ENCODE results near the gene KRT80.

DNA sequence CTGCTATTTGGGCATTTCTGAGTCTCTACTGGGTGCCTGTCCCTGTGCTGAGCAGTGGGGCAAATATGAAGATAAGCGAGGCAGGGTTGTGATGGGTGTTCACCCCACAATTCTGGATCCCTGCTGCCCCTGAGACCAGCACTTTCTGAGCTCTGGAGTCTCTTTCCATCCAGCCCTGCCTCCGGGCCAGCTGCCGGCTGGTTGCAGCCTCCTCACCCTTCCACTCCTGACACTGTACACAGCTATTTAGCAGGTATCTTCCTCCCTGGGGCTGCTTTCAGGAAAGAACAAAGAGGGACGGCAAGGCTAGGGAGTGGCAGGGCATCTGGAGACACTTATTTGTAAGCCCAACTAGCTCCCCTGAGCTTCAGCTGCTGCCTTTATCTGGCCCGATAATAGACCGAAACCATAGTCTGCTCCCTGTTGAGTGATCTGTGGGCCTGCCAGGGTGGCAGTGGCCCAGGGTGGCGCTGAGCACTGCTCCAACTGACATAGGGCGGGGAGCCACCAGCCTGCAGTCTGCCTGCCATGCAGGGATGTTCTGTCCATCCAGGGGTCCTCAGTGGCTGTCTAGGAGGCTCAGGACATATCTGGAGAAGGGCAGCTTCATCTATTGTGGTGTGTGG is 7.6 kb upstream of the KRT80 start:
- no peak for TF ChIP-seq POLR2AphosphoS5 (IDR thresholded peaks at IDR 0.05)
- TF ChIP-seq POLR2A (IDR thresholded peaks at IDR 0.05), result no peak

All from suprapubic skin (tissue), 4 donors.